Stimulated activated CD8-positive, alpha-beta memory T cell treated with anti-CD3 and anti-CD28 coated beads, Interleukin-12 subunit alpha, Interleukin-12 subunit beta, amount 100 ng/mL, for 1 hour (primary cell): ENCODE data around the gene RAPGEF4.
"Not testable (repeated sequence)": the region's sequence is repeated elsewhere in the genome, so short reads cannot be mapped to it uniquely, and the experiment has no call there.

Source experiments
- DNase-seq: peaks from one replicate; pipeline ENCODE4 v3.0.0-alpha.2; 2020; ENCODE audit warnings: low read depth

Gene RAPGEF4

DNA sequence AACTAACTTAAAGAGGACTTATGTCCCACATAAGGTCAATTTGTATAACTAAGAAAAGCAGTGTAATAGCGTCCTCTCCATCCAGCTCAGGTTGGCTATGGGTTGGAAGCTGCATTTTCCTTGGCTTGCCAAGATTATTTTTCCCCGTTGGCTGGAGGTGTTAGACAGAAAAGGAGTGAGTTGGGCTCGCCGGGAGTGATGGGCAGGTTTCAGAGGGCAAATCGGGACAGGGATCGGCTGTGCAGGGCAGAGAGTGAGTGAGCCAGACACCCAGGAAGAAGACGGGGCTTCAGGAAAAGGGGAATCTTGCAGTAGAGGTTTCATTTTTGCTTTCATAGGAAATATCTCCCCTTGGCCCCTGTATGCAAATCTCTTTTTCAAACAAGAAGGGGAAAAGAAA lies 298.5 kb downstream of the RAPGEF4 start:
- no peak for DNase-seq

DNA sequence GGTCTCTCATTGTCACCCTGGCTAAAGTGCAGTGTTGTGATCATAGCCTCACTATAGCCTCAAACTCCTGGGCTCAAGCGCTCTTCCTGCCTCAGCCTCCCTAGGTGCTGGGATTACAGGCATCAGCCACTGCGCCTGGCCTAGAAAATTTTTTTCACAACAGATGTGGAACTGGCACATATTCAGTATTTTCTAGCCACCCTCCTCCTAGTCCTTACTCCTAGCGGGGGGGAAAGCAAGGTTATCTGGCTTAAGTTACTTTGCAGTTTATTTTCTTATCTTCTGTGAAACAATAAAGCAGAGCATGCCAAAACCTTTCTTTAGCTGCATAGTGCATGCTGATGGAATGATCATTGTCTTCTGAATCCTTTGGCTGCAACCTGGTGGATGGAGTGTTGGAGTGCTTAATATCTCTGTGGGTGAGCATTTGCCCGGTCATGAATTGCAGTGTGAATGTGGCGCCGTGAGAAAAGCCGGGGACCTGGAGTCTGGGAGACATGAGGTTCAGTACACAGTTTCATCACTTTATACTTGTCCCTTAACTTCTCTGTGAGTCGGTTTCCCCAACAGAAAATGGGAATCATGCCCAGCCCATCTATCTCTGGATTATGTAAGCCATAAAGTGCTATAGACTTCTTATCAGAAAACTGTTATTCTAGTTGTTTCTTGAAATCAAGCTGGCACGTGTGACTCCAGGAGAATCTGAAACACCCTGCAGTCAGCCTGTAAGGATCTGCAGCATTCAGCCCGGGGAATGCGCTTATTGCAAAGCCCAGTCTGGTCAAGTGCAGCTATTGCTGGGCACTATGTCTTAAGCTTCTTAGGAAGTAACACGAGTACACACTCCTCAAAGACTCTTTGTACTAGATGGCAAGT lies 301.8 kb downstream of the RAPGEF4 start:
- DNase-seq: no peak

GRCh38 chr2:173038257-173038656 lies 302.6 kb downstream of the RAPGEF4 start:
- not testable (repeated sequence) for DNase-seq

DNA sequence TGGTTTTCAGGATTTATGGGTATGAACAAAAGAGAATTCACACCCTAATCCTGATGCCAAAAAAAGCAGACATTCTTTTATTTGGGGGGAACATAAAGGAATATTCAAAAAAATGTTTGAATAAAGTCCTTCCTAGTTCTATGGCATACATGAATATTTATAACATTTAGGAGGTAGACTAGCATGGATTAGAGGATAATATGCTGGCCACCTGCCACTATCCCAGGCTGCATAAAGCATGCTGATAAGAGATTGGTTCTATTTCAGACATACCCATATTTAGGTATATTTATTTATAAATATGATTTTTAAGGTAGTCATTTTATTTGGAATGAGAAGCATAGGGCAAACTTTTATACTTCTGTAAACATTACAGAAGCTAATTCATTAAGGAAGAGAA lies 305.1 kb downstream of the RAPGEF4 start:
- DNase-seq: no peak

- no peak for DNase-seq
These were observed 307.8 kb downstream of the RAPGEF4 start for GRCh38 chr2:173043476-173043875.

GRCh38 chr2:173043897-173044519 lies 308.4 kb downstream of the RAPGEF4 start:
- DNase-seq: no peak

DNA sequence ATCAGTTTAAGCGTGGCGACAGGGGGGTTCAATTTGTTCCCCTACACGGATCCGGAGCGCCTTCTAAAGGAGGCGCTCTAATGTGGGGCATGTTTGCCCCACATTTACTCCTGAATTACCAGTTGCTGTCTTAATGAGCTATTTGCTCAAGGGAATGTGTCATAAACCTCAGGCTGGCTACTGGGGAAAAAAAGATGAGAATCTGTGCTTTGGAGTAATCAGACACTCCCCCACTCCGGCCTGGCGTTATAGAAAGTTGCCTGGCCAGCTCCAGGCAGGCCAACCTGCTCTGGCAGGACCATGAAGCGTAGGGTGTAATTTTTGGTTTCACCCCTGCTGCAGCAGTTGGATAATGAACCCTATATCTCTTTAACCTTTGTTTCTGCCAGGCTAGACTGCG lies 309.0 kb downstream of the RAPGEF4 start:
- no peak for DNase-seq

DNA sequence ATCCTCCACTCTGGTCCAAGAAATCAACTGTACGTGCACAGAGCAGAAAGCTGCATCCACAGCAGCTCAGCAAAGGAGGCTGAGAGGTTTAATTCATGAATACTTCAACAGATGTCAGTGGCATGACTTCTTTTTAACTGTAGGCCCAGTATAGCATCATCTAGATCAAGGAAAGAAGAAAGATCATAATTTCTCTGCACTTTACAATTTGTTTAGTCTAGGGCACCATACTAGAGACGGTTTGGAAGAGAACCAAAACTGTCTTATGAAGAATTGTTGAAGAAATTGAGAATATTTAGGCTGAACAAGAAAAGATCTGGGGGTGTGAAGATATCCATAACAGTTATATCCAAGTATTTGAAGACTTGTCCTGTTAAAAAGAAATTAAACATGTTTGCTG lies 309.5 kb downstream of the RAPGEF4 start:
- no peak for DNase-seq

GRCh38 chr2:173048522-173048896 lies 312.9 kb downstream of the RAPGEF4 start:
- DNase-seq: no peak

DNA sequence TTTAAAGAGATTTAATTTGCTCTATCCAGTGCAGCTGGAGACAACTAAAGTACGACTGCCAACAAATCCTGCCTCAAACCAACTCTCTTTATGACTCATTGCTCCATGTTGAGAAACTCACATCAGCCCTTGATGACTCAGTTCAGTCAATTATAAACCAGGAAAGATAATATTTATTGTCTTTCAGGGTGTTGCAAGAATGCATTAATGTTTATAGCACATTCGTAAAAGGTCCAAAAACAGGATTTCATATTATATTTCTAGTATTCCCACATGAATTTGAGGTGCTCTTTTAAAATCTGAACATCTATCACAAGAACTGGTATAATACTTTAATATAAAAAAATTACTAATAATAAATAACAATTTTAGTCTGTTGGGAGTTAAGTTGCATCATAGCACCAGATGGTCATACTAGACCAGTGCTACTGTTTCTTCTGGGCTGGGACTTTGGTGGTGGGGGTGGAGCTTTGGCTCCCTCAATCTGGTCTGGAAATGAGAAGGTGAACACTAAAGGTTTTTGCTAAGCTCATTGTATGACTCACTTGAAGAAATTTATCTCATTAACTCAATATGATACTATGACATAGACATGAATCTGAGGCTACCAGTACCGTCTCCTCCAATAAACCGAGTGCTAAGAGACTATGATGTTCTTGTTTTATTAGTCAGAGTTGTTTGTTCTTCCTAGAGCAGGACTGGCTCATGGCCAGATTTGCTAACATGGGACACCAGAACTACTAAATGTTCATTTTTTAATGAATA lies 313.4 kb downstream of the RAPGEF4 start:
- DNase-seq: no peak

GRCh38 chr2:173049831-173050230 lies 314.2 kb downstream of the RAPGEF4 start:
- DNase-seq: no peak

GRCh38 chr2:173050684-173051083 lies 315.0 kb downstream of the RAPGEF4 start:
- no peak for DNase-seq

DNA sequence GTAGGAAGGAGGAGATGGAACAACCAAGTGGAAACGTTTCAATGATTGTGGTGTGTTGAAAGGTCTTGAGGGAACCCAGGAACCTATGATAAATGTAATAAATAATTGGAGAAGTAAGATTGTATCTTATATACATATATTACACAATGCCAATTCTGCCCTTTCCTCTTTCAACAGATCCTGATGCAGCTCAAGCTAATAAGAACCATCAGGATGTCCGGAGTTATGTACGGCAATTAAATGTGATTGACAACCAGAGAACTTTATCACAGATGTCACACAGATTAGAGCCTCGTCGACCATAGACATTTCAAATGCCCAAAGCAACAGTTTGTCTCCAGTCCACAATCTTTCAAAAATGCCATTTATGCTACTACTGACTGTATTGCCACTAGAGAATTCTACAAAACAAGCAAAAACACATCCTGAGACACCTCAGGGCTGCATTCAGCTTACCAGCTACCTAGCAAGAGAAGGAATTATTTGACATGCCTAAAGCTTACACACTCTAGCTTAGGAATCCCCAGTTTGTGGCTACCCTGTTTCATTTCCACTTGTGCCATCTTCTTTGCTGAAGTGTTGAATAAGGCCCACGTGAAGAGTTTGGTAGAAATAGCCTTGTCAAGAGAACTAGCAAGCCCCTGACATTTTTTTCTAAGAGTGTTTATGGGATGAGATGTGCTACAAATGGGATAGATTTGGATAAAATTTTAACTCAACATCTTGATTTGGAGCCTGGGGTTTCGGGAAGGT lies 316.0 kb downstream of the RAPGEF4 start:
- no peak for DNase-seq

- DNase-seq: no peak
These were observed 317.5 kb downstream of the RAPGEF4 start for GRCh38 chr2:173053043-173053699.

- no peak for DNase-seq
These were observed 318.8 kb downstream of the RAPGEF4 start for GRCh38 chr2:173054466-173054865.

- DNase-seq: no peak
These were observed 321.2 kb downstream of the RAPGEF4 start for GRCh38 chr2:173056705-173057364.

GRCh38 chr2:173058097-173058496 lies 322.5 kb downstream of the RAPGEF4 start:
- DNase-seq: no peak

DNA sequence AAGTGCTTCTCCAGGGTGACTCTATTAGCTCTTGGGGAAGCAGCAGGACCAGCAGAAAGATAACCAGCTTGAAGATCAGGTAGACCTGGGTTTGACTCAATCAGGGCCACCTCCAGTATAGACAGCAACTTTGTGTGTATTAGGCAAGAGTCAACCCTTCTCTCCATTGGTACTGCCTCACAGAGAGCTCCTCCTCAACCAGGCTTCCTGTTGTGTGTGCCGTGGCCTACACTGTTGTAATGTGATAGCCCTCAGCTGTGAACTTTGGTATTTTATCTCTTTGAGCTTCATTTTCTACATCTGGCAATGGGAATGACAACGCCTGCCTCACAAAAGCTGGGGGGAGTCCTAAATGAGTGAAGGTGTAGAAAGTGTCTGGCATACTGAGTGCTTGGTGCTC lies 323.0 kb downstream of the RAPGEF4 start:
- no peak for DNase-seq

GRCh38 chr2:173059292-173059691 lies 323.6 kb downstream of the RAPGEF4 start:
- no peak for DNase-seq

GRCh38 chr2:173059971-173060461 lies 324.4 kb downstream of the RAPGEF4 start:
- DNase-seq: no peak

GRCh38 chr2:173062801-173063200 lies 327.2 kb downstream of the RAPGEF4 start:
- DNase-seq: no peak
